DMS79 (cell line): ENCODE data around the gene NKX1-1.
"Not testable (repeated sequence)": the region's sequence is repeated elsewhere in the genome, so short reads cannot be mapped to it uniquely, and the experiment has no call there.

ENCODE experiments used
- DNase-seq: peaks from one replicate; lab custom pipeline; 2025; lab: John Stamatoyannopoulos, UW

The NKX1-1 gene

GRCh38 chr4:1404573-1405253, 1.5 kb downstream of the NKX1-1 start:
- no peak for DNase-seq

GRCh38 chr4:1403591-1404572, 2.4 kb downstream of the NKX1-1 start:
- DNase-seq: no peak

- no peak for DNase-seq
These were observed 3.1 kb downstream of the NKX1-1 start for GRCh38 chr4:1403177-1403583.

GRCh38 chr4:1402516-1403091, 3.6 kb downstream of the NKX1-1 start:
- DNase-seq: no peak

- DNase-seq: no peak
These were observed 4.2 kb downstream of the NKX1-1 start for GRCh38 chr4:1402021-1402515.

- no peak for DNase-seq
These were observed 4.7 kb downstream of the NKX1-1 start for GRCh38 chr4:1401409-1402020.

- DNase-seq: no peak
These were observed 5.3 kb downstream of the NKX1-1 start for GRCh38 chr4:1400831-1401408.

GRCh38 chr4:1400191-1400805, 5.9 kb downstream of the NKX1-1 start:
- no peak for DNase-seq

GRCh38 chr4:1399508-1400190, 6.6 kb downstream of the NKX1-1 start:
- no peak for DNase-seq

- no peak for DNase-seq
These were observed 7.3 kb downstream of the NKX1-1 start for GRCh38 chr4:1398681-1399507.

GRCh38 chr4:1396806-1397455, 9.3 kb downstream of the NKX1-1 start:
- DNase-seq: no peak

GRCh38 chr4:1395941-1396805, 10.1 kb downstream of the NKX1-1 start:
- DNase-seq: no peak

- DNase-seq: not testable (repeated sequence)
These were observed 10.8 kb downstream of the NKX1-1 start for GRCh38 chr4:1395389-1395820.

GRCh38 chr4:1394554-1395388, 11.5 kb downstream of the NKX1-1 start:
- DNase-seq: not testable (repeated sequence)

GRCh38 chr4:1393866-1394265, 12.4 kb downstream of the NKX1-1 start:
- no peak for DNase-seq

GRCh38 chr4:1393363-1393762, 12.9 kb downstream of the NKX1-1 start:
- DNase-seq: not testable (repeated sequence)
